HUDEP-2 (cell line): ENCODE results near the gene ZCCHC4.
"Not testable (repeated sequence)": the region's sequence is repeated elsewhere in the genome, so short reads cannot be mapped to it uniquely, and the experiment has no call there.

Experiments
- DNase-seq, 76 experiments: peaks; one replicate each; lab custom pipeline; 2025; ENCODE audit not compliant: unreplicated experiment in 76 of 76; lab: John Stamatoyannopoulos, UW

The ZCCHC4 gene

GRCh38 chr4:25370242-25370641 lies 57.7 kb downstream of the ZCCHC4 start:
- no peak for DNase-seq

GRCh38 chr4:25372549-25372948 lies 60.0 kb downstream of the ZCCHC4 start:
- DNase-seq, result not testable (repeated sequence)

GRCh38 chr4:25376754-25377571 lies 64.4 kb downstream of the ZCCHC4 start, which contains the start of gene ANAPC4:
ANAPC4 (plus strand) TSS chr4:25377263; CDS start chr4:25377428, 165 bp downstream.
- DNase-seq, result peak; percentile 10 to 98 (median 94)

GRCh38 chr4:25377572-25378436 lies 65.2 kb downstream of the ZCCHC4 start:
- DNase-seq, result peak in 3 of 76 experiments; percentile 3 to 16 (median 13)

DNA sequence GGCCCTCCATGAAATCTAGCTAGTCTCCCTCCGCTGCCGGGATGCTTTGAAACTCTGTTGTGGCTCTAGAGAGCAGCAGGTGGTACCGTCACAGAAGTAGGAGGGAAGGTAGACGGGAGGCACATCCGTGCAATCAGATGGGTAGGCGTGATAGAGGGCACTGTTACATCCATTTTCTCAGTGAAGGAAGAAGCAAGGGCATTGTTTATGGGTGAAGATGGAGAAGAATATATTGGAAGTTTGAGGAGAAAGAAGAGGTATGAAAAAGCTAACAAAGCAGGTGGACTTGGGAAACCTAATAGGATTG lies 65.8 kb downstream of the ZCCHC4 start:
- no peak for DNase-seq

- no peak for DNase-seq
Measured at GRCh38 chr4:25379591-25379990, 67.0 kb downstream of the ZCCHC4 start.

- DNase-seq, result no peak
Measured at GRCh38 chr4:25383647-25384046, 71.1 kb downstream of the ZCCHC4 start.

GRCh38 chr4:25386926-25387325 lies 74.4 kb downstream of the ZCCHC4 start:
- no peak for DNase-seq

- DNase-seq, result no peak
Measured at GRCh38 chr4:25397305-25397704, 84.7 kb downstream of the ZCCHC4 start.

GRCh38 chr4:25399510-25399909 lies 86.9 kb downstream of the ZCCHC4 start:
- DNase-seq, result no peak

DNA sequence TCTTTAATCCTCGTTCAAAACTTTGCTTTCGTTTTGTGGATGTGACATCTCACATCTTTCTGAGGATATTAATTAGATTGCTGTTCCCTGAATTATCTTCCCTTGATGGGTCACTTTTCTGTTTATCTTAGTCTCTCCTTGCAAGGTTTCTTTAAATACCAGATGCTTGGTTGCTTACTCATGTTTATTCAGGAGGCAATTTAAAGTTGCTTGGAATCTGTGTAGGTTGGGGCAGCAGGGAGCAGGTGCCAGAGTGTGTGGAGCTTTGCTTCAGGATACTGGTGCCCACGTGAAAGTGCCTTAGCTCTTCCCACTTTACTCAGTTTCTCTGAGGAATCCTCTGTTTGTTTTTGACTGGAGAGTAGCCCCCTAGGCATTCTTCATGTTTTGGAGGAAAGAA lies 88.5 kb downstream of the ZCCHC4 start:
- no peak for DNase-seq

DNA sequence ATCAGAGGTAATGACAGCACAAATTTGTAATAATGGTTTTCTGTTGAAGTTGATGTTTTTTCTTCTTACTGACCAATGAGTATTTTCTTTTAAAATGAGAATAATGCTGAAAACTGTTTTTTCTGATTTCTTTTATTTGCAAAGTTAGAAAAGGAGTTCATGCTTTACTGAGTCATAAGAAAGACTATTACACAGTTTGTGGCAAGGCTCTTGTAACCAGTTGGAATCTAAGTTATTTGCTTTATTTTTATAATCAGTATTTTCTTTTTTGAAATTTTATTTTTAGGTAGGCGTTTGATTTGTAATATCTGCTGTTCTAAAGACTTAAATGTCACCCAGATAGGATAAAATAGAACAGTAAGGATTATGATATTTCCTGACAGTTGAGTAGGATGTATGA lies 89.9 kb downstream of the ZCCHC4 start:
- no peak for DNase-seq

DNA sequence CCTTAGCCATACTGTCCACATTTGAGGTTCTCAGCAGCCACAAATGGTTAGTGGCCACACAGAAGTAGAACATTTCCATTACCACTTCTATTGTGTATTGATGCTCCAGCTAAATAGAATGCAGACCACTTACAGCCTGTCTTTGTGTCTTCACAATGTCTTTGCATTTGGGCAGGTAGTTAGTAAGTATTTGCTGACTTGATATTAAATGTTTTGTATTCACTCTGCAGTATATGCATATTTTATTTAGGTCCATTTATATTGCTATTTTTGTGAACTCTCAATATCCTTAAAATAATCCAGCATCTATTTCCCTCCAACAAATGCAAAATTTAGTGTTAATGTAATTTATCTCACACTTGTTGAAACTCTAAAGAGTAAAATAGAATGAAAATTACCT lies 91.1 kb downstream of the ZCCHC4 start:
- DNase-seq, result no peak

DNA sequence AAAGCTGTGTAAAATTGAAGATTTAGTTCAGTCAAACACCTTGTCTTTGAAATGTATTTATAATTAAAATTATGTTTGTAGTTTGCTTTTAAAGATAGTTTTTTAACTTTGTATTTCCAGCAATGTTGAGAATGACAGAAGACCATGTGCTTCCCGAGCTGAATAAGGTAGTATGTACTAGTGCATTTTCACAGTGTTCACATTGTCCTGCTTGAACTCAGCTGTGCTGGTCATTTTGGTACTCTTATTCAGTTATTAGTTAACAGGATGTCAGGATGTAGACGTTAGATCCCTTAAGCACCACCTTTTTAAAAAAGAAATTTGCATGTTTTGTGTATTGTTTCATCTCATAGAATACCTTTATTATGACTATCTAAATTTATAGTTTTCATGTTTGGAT lies 92.9 kb downstream of the ZCCHC4 start:
- DNase-seq, result no peak

GRCh38 chr4:25406081-25406692 lies 93.6 kb downstream of the ZCCHC4 start:
- DNase-seq, result no peak

GRCh38 chr4:25410820-25411529 lies 98.4 kb downstream of the ZCCHC4 start:
- DNase-seq, result no peak

GRCh38 chr4:25413261-25413660 lies 100.7 kb downstream of the ZCCHC4 start:
- DNase-seq, result no peak

DNA sequence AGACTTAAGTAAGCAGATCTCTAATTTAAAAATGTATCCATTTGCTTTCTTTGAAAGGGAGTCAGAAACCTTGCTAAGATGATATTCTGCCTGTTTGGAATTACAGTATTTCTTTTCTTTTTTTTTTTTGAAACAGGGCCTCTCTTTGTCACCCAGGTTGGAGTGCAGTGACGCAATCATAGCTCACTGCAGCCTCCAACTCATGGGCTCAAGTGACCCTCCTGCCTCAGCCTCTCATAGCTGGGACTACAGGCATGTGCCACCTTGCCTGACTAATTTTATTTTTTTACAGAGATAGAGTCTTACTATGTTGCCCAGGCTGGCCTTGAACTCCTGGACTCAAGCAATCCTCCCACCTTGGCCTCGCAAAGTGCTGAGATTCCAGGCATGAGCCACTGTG lies 104.4 kb downstream of the ZCCHC4 start:
- DNase-seq, result no peak
